HEK293 (cell line): Measurements from ENCODE around the gene HP.

ENCODE experiments used
- CTCF ChIA-PET: fragments of 350-600 bp; formaldehyde crosslinking; extraction: SDS; loops from one replicate; lab custom pipeline; 2021; ENCODE audit warnings: antibody characterized with exemption; lab: Yijun Ruan, JAX
- POLR2A ChIA-PET: fragments of 300-600 bp; formaldehyde crosslinking; extraction: SDS; loops from one replicate; lab custom pipeline; 2020; ENCODE audit warnings: antibody characterized with exemption, inconsistent platforms; lab: Yijun Ruan, JAX
- H3K27ac ChIP-seq: fragments of 200-500 bp; sonication (Bioruptor generic); 2 replicates; pipeline ENCODE4 v1.5.1; 2014; ENCODE audit warnings: low read depth, low read length, control low read depth, inconsistent platforms; ENCODE audit errors: extremely low read depth
- H3K36me3 ChIP-seq, 2 experiments: fragments of 200-500 bp in 1 of 2; sonication (Bioruptor generic) in 1 of 2; 1 replicate in 1 of 2; 2 replicates in 1 of 2; pipeline ENCODE4 v1.5.1; 2014 to 2017; ENCODE audit warnings: inconsistent platforms in 2 of 2, low read length in 2 of 2; ENCODE audit not compliant: control insufficient read depth in 2 of 2, insufficient read depth in 1 of 2
- H3K4me1 ChIP-seq: fragments of 200-500 bp; sonication (Bioruptor generic); 2 replicates; pipeline ENCODE4 v1.5.1; 2014; ENCODE audit warnings: mild to moderate bottlenecking, low read length, inconsistent platforms; ENCODE audit not compliant: control insufficient read depth, insufficient read depth
- H3K4me3 ChIP-seq: 2 replicates; pipeline ENCODE4 v1.5.1; 2011; ENCODE audit warnings: low read depth, mild to moderate bottlenecking, control low read depth, low read length, moderate library complexity
- H3K9me3 ChIP-seq: fragments of 200-500 bp; sonication (Bioruptor generic); 2 replicates; pipeline ENCODE4 v1.5.1; 2014; ENCODE audit warnings: low read depth, low read length, inconsistent platforms; ENCODE audit not compliant: control insufficient read depth, insufficient read depth
- ATF2 ChIP-seq: fragments of 450-650 bp; formaldehyde crosslinking; IDR thresholded peaks from 2 replicates; pipeline ENCODE4 v1.5.1; 2016; ENCODE audit warnings: missing biosample characterization, missing genetic modification characterization, low read depth
- GLIS1 ChIP-seq: fragments of 450-650 bp; formaldehyde crosslinking; IDR thresholded peaks from 2 replicates; pipeline ENCODE4 v1.5.1; 2016; ENCODE audit warnings: missing biosample characterization, missing genetic modification characterization
- GLIS2 ChIP-seq: fragments of 450-650 bp; formaldehyde crosslinking; IDR thresholded peaks from 2 replicates; pipeline ENCODE4 v1.5.1; 2016; ENCODE audit warnings: missing biosample characterization, missing genetic modification characterization
- HOXD13 ChIP-seq: sonication (generic); formaldehyde crosslinking; IDR thresholded peaks from 2 replicates; pipeline ENCODE4 v1.8.0; 2022; ENCODE audit warnings: missing genetic modification reagents, borderline replicate concordance
- IKZF3 ChIP-seq: fragments of 450-650 bp; IDR thresholded peaks from 2 replicates; pipeline ENCODE4 v1.5.0; 2018; ENCODE audit warnings: missing biosample characterization, mild to moderate bottlenecking, missing genetic modification characterization, moderate library complexity
- KLF1 ChIP-seq: fragments of 450-650 bp; formaldehyde crosslinking; IDR thresholded peaks from 2 replicates; pipeline ENCODE4 v1.5.1; 2016; ENCODE audit warnings: missing biosample characterization, missing genetic modification characterization
- OSR2 ChIP-seq: fragments of 450-650 bp; formaldehyde crosslinking; IDR thresholded peaks from 2 replicates; pipeline ENCODE4 v1.5.1; 2016; ENCODE audit warnings: missing biosample characterization, missing genetic modification characterization
- OVOL3 ChIP-seq: fragments of 450-650 bp; formaldehyde crosslinking; IDR thresholded peaks from 2 replicates; pipeline ENCODE4 v1.5.1; 2016; ENCODE audit warnings: missing biosample characterization, missing genetic modification characterization
- SCRT2 ChIP-seq: fragments of 450-650 bp; formaldehyde crosslinking; IDR thresholded peaks from 2 replicates; pipeline ENCODE4 v1.5.1; 2016; ENCODE audit warnings: missing biosample characterization, missing genetic modification characterization
- SETDB1 ChIP-seq: IDR thresholded peaks from one replicate; pipeline ENCODE4 v1.6.1; 2017; ENCODE audit warnings: mild to moderate bottlenecking, low read length, moderate library complexity, mixed read lengths; ENCODE audit not compliant: insufficient read length
- TRIM28 ChIP-seq: IDR thresholded peaks from 2 replicates; pipeline ENCODE4 v1.6.1; 2011; ENCODE audit warnings: low read length, control low read depth, borderline replicate concordance
- TSHZ1 ChIP-seq: fragments of 450-650 bp; formaldehyde crosslinking; IDR thresholded peaks from 2 replicates; pipeline ENCODE4 v1.5.1; 2016; ENCODE audit warnings: missing biosample characterization, missing genetic modification characterization, borderline replicate concordance
- YY2 ChIP-seq: fragments of 450-650 bp; formaldehyde crosslinking; IDR thresholded peaks from 2 replicates; pipeline ENCODE4 v1.5.1; 2016; ENCODE audit warnings: missing biosample characterization, missing genetic modification characterization
- ZBTB44 ChIP-seq: fragments of 450-650 bp; IDR thresholded peaks from 2 replicates; pipeline ENCODE4 v1.5.1; 2018; ENCODE audit warnings: missing biosample characterization, mild to moderate bottlenecking, missing genetic modification characterization
- ZNF121 ChIP-seq: fragments of 450-650 bp; formaldehyde crosslinking; IDR thresholded peaks from 2 replicates; pipeline ENCODE4 v1.5.1; 2016; ENCODE audit warnings: missing biosample characterization, missing genetic modification characterization
- ZNF155 ChIP-seq: fragments of 450-650 bp; formaldehyde crosslinking; IDR thresholded peaks from 2 replicates; pipeline ENCODE4 v1.5.1; 2016; ENCODE audit warnings: missing biosample characterization, missing genetic modification characterization
- ZNF24 ChIP-seq: fragments of 450-650 bp; formaldehyde crosslinking; IDR thresholded peaks from 2 replicates; pipeline ENCODE4 v1.5.1; 2016; ENCODE audit warnings: missing biosample characterization, missing genetic modification characterization
- ZNF426 ChIP-seq: fragments of 450-650 bp; formaldehyde crosslinking; IDR thresholded peaks from 2 replicates; pipeline ENCODE4 v1.5.1; 2017; ENCODE audit warnings: missing biosample characterization, missing genetic modification characterization, mild to moderate bottlenecking, inconsistent platforms, moderate library complexity
- ZNF501 ChIP-seq: fragments of 450-650 bp; formaldehyde crosslinking; IDR thresholded peaks from 2 replicates; pipeline ENCODE4 v1.5.1; 2016; ENCODE audit warnings: missing biosample characterization, missing genetic modification characterization
- ZNF580 ChIP-seq: fragments of 450-650 bp; formaldehyde crosslinking; IDR thresholded peaks from 2 replicates; pipeline ENCODE4 v1.5.1; 2016; ENCODE audit warnings: missing biosample characterization, missing genetic modification characterization
- ZNF585B ChIP-seq: fragments of 450-650 bp; formaldehyde crosslinking; IDR thresholded peaks from 2 replicates; pipeline ENCODE4 v1.5.1; 2016; ENCODE audit warnings: missing biosample characterization, missing genetic modification characterization
- ZNF626 ChIP-seq: fragments of 450-650 bp; sonication (Bioruptor Pico); formaldehyde crosslinking; IDR thresholded peaks from 2 replicates; pipeline ENCODE4 v1.5.1; 2018; ENCODE audit warnings: missing biosample characterization, missing genetic modification characterization, inconsistent platforms
- ZNF660 ChIP-seq: fragments of 450-650 bp; IDR thresholded peaks from 2 replicates; pipeline ENCODE4 v1.5.1; 2018; ENCODE audit warnings: missing biosample characterization, mild to moderate bottlenecking, missing genetic modification characterization
- ZNF692 ChIP-seq: fragments of 450-650 bp; formaldehyde crosslinking; IDR thresholded peaks from 2 replicates; pipeline ENCODE4 v1.5.1; 2016; ENCODE audit warnings: missing biosample characterization, missing genetic modification characterization
- ZNF701 ChIP-seq: fragments of 450-650 bp; formaldehyde crosslinking; IDR thresholded peaks from 2 replicates; pipeline ENCODE4 v1.5.1; 2016; ENCODE audit warnings: missing biosample characterization, missing genetic modification characterization
- ZNF777 ChIP-seq: fragments of 450-650 bp; formaldehyde crosslinking; IDR thresholded peaks from 2 replicates; pipeline ENCODE4 v1.5.1; 2017; ENCODE audit warnings: missing biosample characterization, missing genetic modification characterization, borderline replicate concordance

The HP gene

GRCh38 chr16:72083778-72084404, 29.6 kb downstream of the HP start:
- Histone ChIP-seq H3K36me3 (peaks cover 9 to 44% of the 10 kb centered on the region in 2 experiments), H3K4me3 (no peak overlapping the region), H3K4me1 (no peaks in the 10 kb centered on the region), H3K27ac (no peak overlapping the region), H3K9me3 (no peaks in the 10 kb centered on the region)
- CTCF ChIA-PET, result interaction anchor here (1.1 kb wide), 1 partner anchor 11 kb away, joined by 3 read pairs; no protein-coding TSS in a partner anchor
- TF ChIP-seq ZNF501 (tag by site-specific recombination) (no peak), TRIM28 (no peak), ZNF155 (tag by site-specific recombination) (no peak), OSR2 (tag by site-specific recombination) (no peak), ZNF585B (tag by site-specific recombination) (no peak), ZNF426 (no peak), YY2 (no peak), ZBTB44 (tag by site-specific recombination) (no peak), HOXD13 (CRISPR knock-in tag) (no peak), KLF1 (tag by site-specific recombination) (no peak), ZNF24 (no peak), GLIS2 (no peak), OVOL3 (tag by site-specific recombination) (no peak), ATF2 (tag by site-specific recombination) (no peak), IKZF3 (no peak), ZNF701 (tag by site-specific recombination) (no peak), ZNF777 (no peak)
- POLR2A ChIA-PET, result interaction anchor here (1.7 kb wide), 1 partner anchor 10 kb away, joined by 4 read pairs; the partner anchor contains the start of genes DHX38 and TXNL4B

GRCh38 chr16:72084445-72084844, 30.1 kb downstream of the HP start:
- Histone ChIP-seq H3K4me1 (no peaks in the 10 kb centered on the region), H3K36me3 (peaks cover 9 to 50% of the 10 kb centered on the region in 2 experiments)
- TF ChIP-seq SCRT2 (tag by site-specific recombination) (no peak), ZNF121 (tag by site-specific recombination) (no peak), SETDB1 (peak; percentile 55), ZNF660 (tag by site-specific recombination) (no peak)
- TF ChIP-seq, all 188 proteins: peak for 1
- Histone ChIP-seq H3K9me3 (no peaks in the 10 kb centered on the region), H3K27ac (no peak overlapping the region), H3K4me3 (no peak overlapping the region)
- ChIA-PET CTCF (no interaction called here), POLR2A (no interaction called here)

GRCh38 chr16:72085002-72085401, 30.7 kb downstream of the HP start:
- POLR2A ChIA-PET, result no interaction called here
- H3K36me3 ChIP-seq, result peaks cover 9 to 55% of the 10 kb centered on the region in 2 experiments
- no peak for TF ChIP-seq ZNF580 (tag by site-specific recombination)
- TF ChIP-seq ZNF692, result no peak
- no peak for TF ChIP-seq GLIS1 (tag by site-specific recombination)
- TF ChIP-seq ZNF626 (tag by site-specific recombination), result no peak
- TF ChIP-seq TSHZ1 (tag by site-specific recombination), result no peak

More at GRCh38 chr16:72085002-72085401, 30.7 kb downstream of the HP start:
- Histone ChIP-seq H3K4me3 (no peak overlapping the region), H3K27ac (no peak overlapping the region), H3K4me1 (no peaks in the 10 kb centered on the region), H3K9me3 (no peaks in the 10 kb centered on the region)
- CTCF ChIA-PET, result no interaction called here
